GM12878 (cell line): ENCODE measurements around the gene TESK2. TPM values are rescaled to one million over a fixed set of nuclear protein-coding genes. Genes with fewer than 3 reads are reported as not detected.

Experiments
- ATAC-seq: fragments of 200-7000 bp; cut with Tn5 transposase; 3 replicates; pipeline ENCODE4 v1.9.1; 2020; ENCODE audit warnings: mild to moderate bottlenecking, moderate library complexity
- BruUV-seq: library from RNA; stranded (reverse); fragments of 400-500 nt; replicated peaks from 2 replicates; lab custom pipeline; 2021; lab: Mats Ljungman, UMichigan
- CTCF ChIA-PET: fragments of 300-600 bp; sonication (Branson Sonifier 250); formaldehyde crosslinking; extraction: SDS; loops from one replicate; lab custom pipeline; 2021; ENCODE audit warnings: inconsistent platforms; lab: Yijun Ruan, JAX
- POLR2A ChIA-PET: fragments of 350-600 bp; formaldehyde crosslinking; extraction: SDS; loops from one replicate; lab custom pipeline; 2021; ENCODE audit warnings: inconsistent platforms; lab: Charles Lee
- RAD21 ChIA-PET: fragments of 300-600 bp; sonication (Branson Sonifier 250); formaldehyde crosslinking; loops from one replicate; lab custom pipeline; 2023; ENCODE audit warnings: antibody characterized with exemption; ENCODE audit not compliant: unreplicated experiment; lab: Charles Lee
- SMC1A ChIA-PET: fragments of 300-600 bp; sonication (Branson Sonifier 250); formaldehyde crosslinking; loops from one replicate; lab custom pipeline; 2023; ENCODE audit not compliant: unreplicated experiment, uncharacterized antibody; lab: Charles Lee
- DNase-seq: peaks from one replicate; pipeline ENCODE4 v3.0.0-alpha.2; 2011; ENCODE audit warnings: low read depth, low spot score
- FAIRE-seq: peaks from 3 replicates; lab custom pipeline; 2011; peaks lifted over from hg19 to GRCh38; lab: Jason Lieb, UNC
- H2AFZ ChIP-seq: 2 replicates; pipeline ENCODE4 v1.6.0; 2011; ENCODE audit warnings: low read depth, low read length, control low read depth; ENCODE audit not compliant: control insufficient read depth
- H3K27ac ChIP-seq: 2 replicates; pipeline ENCODE4 v1.5.1; 2011; ENCODE audit warnings: control low read depth; ENCODE audit not compliant: control insufficient read depth, insufficient read depth
- H3K27me3 ChIP-seq, 2 experiments: replicated peaks in 1 of 2; 2 replicates each; pipeline versions ENCODE4 v1.6.0 to v1.6.1; 2011; ENCODE audit warnings: low read length in 1 of 2; ENCODE audit not compliant: control insufficient read depth in 2 of 2, insufficient read depth in 2 of 2
- H3K36me3 ChIP-seq, 2 experiments: 2 replicates each; pipeline ENCODE4 v1.5.1; 2011; ENCODE audit warnings: low read length in 1 of 2; ENCODE audit not compliant: control insufficient read depth in 2 of 2, insufficient read depth in 2 of 2
- H3K4me1 ChIP-seq: 2 replicates; pipeline ENCODE4 v1.6.1; 2011; ENCODE audit warnings: mild to moderate bottlenecking, low read length, moderate library complexity, mixed read lengths; ENCODE audit not compliant: control insufficient read depth, insufficient read depth
- H3K4me2 ChIP-seq: 2 replicates; pipeline ENCODE4 v1.6.0; 2011; ENCODE audit warnings: control low read depth; ENCODE audit not compliant: control insufficient read depth, insufficient read depth
- H3K4me3 ChIP-seq: fragments of 200-600 bp; sonication (generic); 2 replicates; pipeline ENCODE4 v1.5.1; 2016
- H3K79me2 ChIP-seq: 2 replicates; pipeline ENCODE4 v1.6.0; 2011; ENCODE audit warnings: low read length; ENCODE audit not compliant: control insufficient read depth, insufficient read depth
- H3K9ac ChIP-seq: 2 replicates; pipeline ENCODE4 v1.8.0; 2011; ENCODE audit warnings: low read length, control low read depth, mixed read lengths; ENCODE audit not compliant: control insufficient read depth, insufficient read depth
- H3K9me3 ChIP-seq: replicated peaks from 3 replicates; pipeline ENCODE4 v1.5.1; 2011; ENCODE audit warnings: mild to moderate bottlenecking, low read length; ENCODE audit not compliant: control insufficient read depth, insufficient read depth
- H4K20me1 ChIP-seq: 2 replicates; pipeline ENCODE4 v1.6.0; 2011; ENCODE audit not compliant: control insufficient read depth, insufficient read depth
- SMARCA5 ChIP-seq: fragments of 450-650 bp; IDR thresholded peaks from 2 replicates; pipeline ENCODE4 v1.6.1; 2017; ENCODE audit warnings: mild to moderate bottlenecking
- ZBTB33 ChIP-seq: fragments of 450-650 bp; IDR thresholded peaks from 2 replicates; pipeline ENCODE4 v1.6.1; 2017; ENCODE audit warnings: mild to moderate bottlenecking
- WGBS: methylation state at CpG from one replicate; pipeline ENCODE4 v1.1.6; 2016; ENCODE audit warnings: low lambda C conversion rate; ENCODE audit not compliant: insufficient replicate concordance, insufficient coverage; ENCODE audit errors: missing lambda C conversion rate; 5-methylcytosine and 5-hydroxymethylcytosine counted together
- in situ Hi-C: fragments of 300-500 bp; cut with MboI; formaldehyde crosslinking; loops from 9 replicates; pipeline ENCODE4 v1.14.3; 2018; ENCODE audit warnings: mixed read lengths
- intact Hi-C: fragments of 100-400 bp; cut with micrococcal nuclease; formaldehyde crosslinking; loops from one replicate; pipeline ENCODE4 v1.14.2; 2022; ENCODE audit not compliant: unreplicated experiment
- polyA plus RNA-seq, 11 experiments: library from polyadenylated mRNA; depleted of rRNA in 4 of 11; unstranded in 6 of 11; stranded (reverse) in 5 of 11; fragments of >200 nt; fragmentation: Nextera tagmentation in 4 of 11; fragmentation: Illumina TruSeq in 1 of 11; extraction: Ambion mirVana in 4 of 11; extraction: Trizol in 1 of 11; gene quantifications; 1 replicate in 1 of 11; 2 replicates in 10 of 11; pipeline versions ENCODE4 v1.2.1 to v1.2.3, GENCODE V29; 2011 to 2016; ENCODE audit warnings: inconsistent platforms in 2 of 11, missing spikeins in 2 of 11, low read depth in 1 of 11
- total RNA-seq, 4 experiments: library from RNA; depleted of rRNA in 3 of 4; stranded (reverse); fragments of >200 nt in 3 of 4; fragmentation: Illumina TruSeq in 1 of 4; extraction: Trizol in 1 of 4; gene quantifications; 2 replicates each; pipeline versions ENCODE4 v1.2.1 to v1.2.3, GENCODE V29; 2013 to 2021

The TESK2 gene
- total and polyA plus RNA-seq, 10 of the 15 experiments (the other 5 are each of a cell fraction or from before 2014, with no cell fraction given): 2.2 to 10.0 (median 5.7) TPM

GRCh38 chr1:45507893-45508292 is 16.9 kb upstream of the TESK2 start:
- no peak for FAIRE-seq

More at GRCh38 chr1:45507893-45508292, 16.9 kb upstream of the TESK2 start:
- Histone ChIP-seq H3K27me3 (no peaks in the 10 kb centered on the region), H3K4me3 (no peak overlapping the region), H3K79me2 (peaks cover 3% of the 10 kb centered on the region), H3K9ac (no peak overlapping the region), H2AFZ (no peak overlapping the region), H3K4me2 (no peak overlapping the region), H3K27ac (no peak overlapping the region), H3K36me3 (peaks cover 10 to 26% of the 10 kb centered on the region in 2 experiments), H4K20me1 (0 out of 2 replicates have a peak, but pooled peaks cover 2% of the 10 kb centered on the region), H3K4me1 (peaks cover 8% of the 10 kb centered on the region), H3K9me3 (no peaks in the 10 kb centered on the region)
- in situ Hi-C loops: loop anchor here (5.0 kb wide), 1 partner anchor 59 kb away; no protein-coding TSS in a partner anchor
- RAD21 ChIA-PET: no interaction called here
- no TSS peak for BruUV-seq
- SMC1A ChIA-PET: no interaction called here
- intact Hi-C loops: no loop called here
- POLR2A ChIA-PET: interaction anchor here (0.9 to 1.3 kb wide), 2 partner anchors 14 to 68 kb away, joined by 3 read pairs; partner anchors contain the start of gene PRDX1
- ATAC-seq: no peak
- DNase-seq: no peak
- TF ChIP-seq ZBTB33 (no peak), SMARCA5 (no peak)
- WGBS: 74% methylated on average over 4 of the region's 4 CpGs
- CTCF ChIA-PET: interaction anchor here (0.5 to 3.5 kb wide), 3 partner anchors 49 to 226 kb away, joined by 3 to 16 read pairs (median 5); no protein-coding TSS in a partner anchor
